HepG2 (cell line): Measurements from ENCODE around the gene C11orf68. TPM values are rescaled to one million over a fixed set of nuclear protein-coding genes. Genes with fewer than 3 reads are reported as not detected.

Experiments used
- HMG20A ChIP-seq: IDR thresholded peaks from 2 replicates; pipeline ENCODE4 v1.6.1; 2016; ENCODE audit warnings: borderline replicate concordance
- MLLT10 ChIP-seq: sonication (generic); formaldehyde crosslinking; IDR thresholded peaks from 2 replicates; pipeline ENCODE4 v1.4.0; 2020; ENCODE audit warnings: missing genetic modification reagents
- NFE2L2 ChIP-seq: fragments of 150-350 bp; IDR thresholded peaks from 2 replicates; pipeline ENCODE4 v1.6.1; 2014; ENCODE audit warnings: low read length
- SP5 ChIP-seq: IDR thresholded peaks from 2 replicates; pipeline ENCODE4 v1.6.1; 2016; ENCODE audit warnings: low read depth, borderline replicate concordance
- ZNF326 ChIP-seq: sonication (generic); formaldehyde crosslinking; IDR thresholded peaks from 2 replicates; pipeline ENCODE4 v1.4.0; 2020; ENCODE audit warnings: missing genetic modification reagents, borderline replicate concordance
- ZNF570 ChIP-seq: sonication (generic); formaldehyde crosslinking; IDR thresholded peaks from 2 replicates; pipeline ENCODE4 v1.4.0; 2020; ENCODE audit warnings: mild to moderate bottlenecking, missing genetic modification reagents, borderline replicate concordance
- ZNF788 ChIP-seq: sonication (generic); formaldehyde crosslinking; IDR thresholded peaks from 2 replicates; pipeline ENCODE4 v1.5.0; 2020; ENCODE audit warnings: mild to moderate bottlenecking, missing genetic modification reagents, borderline replicate concordance
- polyA plus RNA-seq, 8 experiments: library from polyadenylated mRNA; depleted of rRNA in 3 of 8; stranded (reverse) in 7 of 8; unstranded in 1 of 8; fragments of >200 nt; fragmentation: Illumina TruSeq in 4 of 8; extraction: Trizol in 4 of 8; gene quantifications; 2 replicates each; pipeline versions ENCODE4 v1.2.1 to v1.2.3, GENCODE V29; 2011 to 2016; ENCODE audit warnings: low read depth in 4 of 8, missing spikeins in 1 of 8, mixed read lengths in 1 of 8; ENCODE audit not compliant: insufficient read depth in 1 of 8
- total RNA-seq, 5 experiments: library from RNA; depleted of rRNA; stranded (reverse); fragments of >200 nt; fragmentation: Illumina TruSeq; extraction: Trizol; gene quantifications; 2 replicates each; pipeline ENCODE4 v1.2.3, GENCODE V29; 2016; ENCODE audit warnings: low read depth in 1 of 5
- TF ChIP-seq, protein P1 (sequence below): IDR thresholded peaks from 2 replicates; pipeline ENCODE4 v1.6.1; 2016; ENCODE audit warnings: low read depth
- TF ChIP-seq, protein P2 (sequence below): sonication (generic); formaldehyde crosslinking; conservative IDR thresholded peaks from 2 replicates; pipeline ENCODE4 v1.8.1; 2023; ENCODE audit warnings: missing genetic modification reagents
- TF ChIP-seq, protein P3 (sequence below): IDR thresholded peaks from 2 replicates; pipeline ENCODE4 v1.6.1; 2016; ENCODE audit warnings: low read depth, missing genetic modification reagents, missing compliant biosample characterization
- TF ChIP-seq, protein P4 (sequence below): sonication (generic); formaldehyde crosslinking; IDR thresholded peaks from 2 replicates; pipeline ENCODE4 v1.8.0; 2022; ENCODE audit warnings: mild to moderate bottlenecking, missing genetic modification reagents, borderline replicate concordance
- TF ChIP-seq, protein P5 (sequence below): IDR thresholded peaks from 2 replicates; pipeline ENCODE4 v1.6.1; 2018; ENCODE audit warnings: missing genetic modification reagents, mild to moderate bottlenecking, missing compliant biosample characterization

The C11orf68 gene
- total and polyA plus RNA-seq, 2 of the 13 experiments (the other 11 are each of a cell fraction or from before 2014, with no cell fraction given) = 8.4 to 28.3 TPM

DNA sequence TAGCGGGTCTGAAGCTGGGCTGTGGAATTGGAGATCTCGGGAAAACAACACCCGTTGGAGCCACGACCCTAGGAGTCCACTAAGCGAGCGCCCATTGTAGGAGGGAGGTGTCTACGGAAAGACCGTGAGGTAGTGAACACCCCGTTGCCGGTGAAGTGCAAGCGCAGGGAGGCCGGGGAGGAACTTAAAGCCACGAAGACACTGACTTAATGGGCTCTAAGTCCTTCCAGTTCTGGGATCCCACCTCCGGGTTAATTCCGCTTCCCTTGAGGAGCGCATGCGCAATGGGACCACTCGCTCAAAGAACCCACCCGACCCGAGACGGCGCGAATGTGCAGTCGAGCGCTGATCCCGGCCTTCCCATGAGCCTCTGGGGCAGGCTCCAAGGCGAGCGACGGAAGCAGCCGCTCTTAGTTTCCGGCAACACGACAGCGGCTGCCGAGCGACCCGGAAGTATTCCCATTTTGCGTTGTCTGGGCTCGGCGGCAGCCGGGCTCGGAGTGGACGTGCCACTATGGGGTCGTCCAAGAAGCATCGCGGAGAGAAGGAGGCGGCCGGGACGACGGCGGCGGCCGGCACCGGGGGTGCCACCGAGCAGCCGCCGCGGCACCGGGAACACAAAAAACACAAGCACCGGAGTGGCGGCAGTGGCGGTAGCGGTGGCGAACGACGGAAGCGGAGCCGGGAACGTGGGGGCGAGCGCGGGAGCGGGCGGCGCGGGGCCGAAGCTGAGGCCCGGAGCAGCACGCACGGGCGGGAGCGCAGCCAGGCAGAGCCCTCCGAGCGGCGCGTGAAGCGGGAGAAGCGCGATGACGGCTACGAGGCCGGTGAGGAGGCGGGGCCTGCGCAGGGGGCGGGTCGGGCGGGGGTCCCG, 42.6 kb upstream of the C11orf68 start, which contains the start of gene SART1 (continued):
- TF ChIP-seq, protein P1, sequence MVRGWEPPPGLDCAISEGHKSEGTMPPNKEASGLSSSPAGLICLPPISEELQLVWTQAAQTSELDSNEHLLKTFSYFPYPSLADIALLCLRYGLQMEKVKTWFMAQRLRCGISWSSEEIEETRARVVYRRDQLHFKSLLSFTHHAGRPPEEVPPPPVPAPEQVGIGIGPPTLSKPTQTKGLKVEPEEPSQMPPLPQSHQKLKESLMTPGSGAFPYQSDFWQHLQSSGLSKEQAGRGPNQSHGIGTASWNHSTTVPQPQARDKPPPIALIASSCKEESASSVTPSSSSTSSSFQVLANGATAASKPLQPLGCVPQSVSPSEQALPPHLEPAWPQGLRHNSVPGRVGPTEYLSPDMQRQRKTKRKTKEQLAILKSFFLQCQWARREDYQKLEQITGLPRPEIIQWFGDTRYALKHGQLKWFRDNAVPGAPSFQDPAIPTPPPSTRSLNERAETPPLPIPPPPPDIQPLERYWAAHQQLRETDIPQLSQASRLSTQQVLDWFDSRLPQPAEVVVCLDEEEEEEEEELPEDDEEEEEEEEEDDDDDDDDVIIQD (CRISPR knock-in tag) = 0 out of 2 replicates have a peak, but pooled peaks have one; percentile 18
- TF ChIP-seq, protein P2, sequence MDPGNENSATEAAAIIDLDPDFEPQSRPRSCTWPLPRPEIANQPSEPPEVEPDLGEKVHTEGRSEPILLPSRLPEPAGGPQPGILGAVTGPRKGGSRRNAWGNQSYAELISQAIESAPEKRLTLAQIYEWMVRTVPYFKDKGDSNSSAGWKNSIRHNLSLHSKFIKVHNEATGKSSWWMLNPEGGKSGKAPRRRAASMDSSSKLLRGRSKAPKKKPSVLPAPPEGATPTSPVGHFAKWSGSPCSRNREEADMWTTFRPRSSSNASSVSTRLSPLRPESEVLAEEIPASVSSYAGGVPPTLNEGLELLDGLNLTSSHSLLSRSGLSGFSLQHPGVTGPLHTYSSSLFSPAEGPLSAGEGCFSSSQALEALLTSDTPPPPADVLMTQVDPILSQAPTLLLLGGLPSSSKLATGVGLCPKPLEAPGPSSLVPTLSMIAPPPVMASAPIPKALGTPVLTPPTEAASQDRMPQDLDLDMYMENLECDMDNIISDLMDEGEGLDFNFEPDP (CRISPR knock-in tag) = no peak
- TF ChIP-seq, protein P3, sequence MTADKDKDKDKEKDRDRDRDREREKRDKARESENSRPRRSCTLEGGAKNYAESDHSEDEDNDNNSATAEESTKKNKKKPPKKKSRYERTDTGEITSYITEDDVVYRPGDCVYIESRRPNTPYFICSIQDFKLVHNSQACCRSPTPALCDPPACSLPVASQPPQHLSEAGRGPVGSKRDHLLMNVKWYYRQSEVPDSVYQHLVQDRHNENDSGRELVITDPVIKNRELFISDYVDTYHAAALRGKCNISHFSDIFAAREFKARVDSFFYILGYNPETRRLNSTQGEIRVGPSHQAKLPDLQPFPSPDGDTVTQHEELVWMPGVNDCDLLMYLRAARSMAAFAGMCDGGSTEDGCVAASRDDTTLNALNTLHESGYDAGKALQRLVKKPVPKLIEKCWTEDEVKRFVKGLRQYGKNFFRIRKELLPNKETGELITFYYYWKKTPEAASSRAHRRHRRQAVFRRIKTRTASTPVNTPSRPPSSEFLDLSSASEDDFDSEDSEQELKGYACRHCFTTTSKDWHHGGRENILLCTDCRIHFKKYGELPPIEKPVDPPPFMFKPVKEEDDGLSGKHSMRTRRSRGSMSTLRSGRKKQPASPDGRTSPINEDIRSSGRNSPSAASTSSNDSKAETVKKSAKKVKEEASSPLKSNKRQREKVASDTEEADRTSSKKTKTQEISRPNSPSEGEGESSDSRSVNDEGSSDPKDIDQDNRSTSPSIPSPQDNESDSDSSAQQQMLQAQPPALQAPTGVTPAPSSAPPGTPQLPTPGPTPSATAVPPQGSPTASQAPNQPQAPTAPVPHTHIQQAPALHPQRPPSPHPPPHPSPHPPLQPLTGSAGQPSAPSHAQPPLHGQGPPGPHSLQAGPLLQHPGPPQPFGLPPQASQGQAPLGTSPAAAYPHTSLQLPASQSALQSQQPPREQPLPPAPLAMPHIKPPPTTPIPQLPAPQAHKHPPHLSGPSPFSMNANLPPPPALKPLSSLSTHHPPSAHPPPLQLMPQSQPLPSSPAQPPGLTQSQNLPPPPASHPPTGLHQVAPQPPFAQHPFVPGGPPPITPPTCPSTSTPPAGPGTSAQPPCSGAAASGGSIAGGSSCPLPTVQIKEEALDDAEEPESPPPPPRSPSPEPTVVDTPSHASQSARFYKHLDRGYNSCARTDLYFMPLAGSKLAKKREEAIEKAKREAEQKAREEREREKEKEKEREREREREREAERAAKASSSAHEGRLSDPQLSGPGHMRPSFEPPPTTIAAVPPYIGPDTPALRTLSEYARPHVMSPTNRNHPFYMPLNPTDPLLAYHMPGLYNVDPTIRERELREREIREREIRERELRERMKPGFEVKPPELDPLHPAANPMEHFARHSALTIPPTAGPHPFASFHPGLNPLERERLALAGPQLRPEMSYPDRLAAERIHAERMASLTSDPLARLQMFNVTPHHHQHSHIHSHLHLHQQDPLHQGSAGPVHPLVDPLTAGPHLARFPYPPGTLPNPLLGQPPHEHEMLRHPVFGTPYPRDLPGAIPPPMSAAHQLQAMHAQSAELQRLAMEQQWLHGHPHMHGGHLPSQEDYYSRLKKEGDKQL = no peak
- TF ChIP-seq, protein P4, sequence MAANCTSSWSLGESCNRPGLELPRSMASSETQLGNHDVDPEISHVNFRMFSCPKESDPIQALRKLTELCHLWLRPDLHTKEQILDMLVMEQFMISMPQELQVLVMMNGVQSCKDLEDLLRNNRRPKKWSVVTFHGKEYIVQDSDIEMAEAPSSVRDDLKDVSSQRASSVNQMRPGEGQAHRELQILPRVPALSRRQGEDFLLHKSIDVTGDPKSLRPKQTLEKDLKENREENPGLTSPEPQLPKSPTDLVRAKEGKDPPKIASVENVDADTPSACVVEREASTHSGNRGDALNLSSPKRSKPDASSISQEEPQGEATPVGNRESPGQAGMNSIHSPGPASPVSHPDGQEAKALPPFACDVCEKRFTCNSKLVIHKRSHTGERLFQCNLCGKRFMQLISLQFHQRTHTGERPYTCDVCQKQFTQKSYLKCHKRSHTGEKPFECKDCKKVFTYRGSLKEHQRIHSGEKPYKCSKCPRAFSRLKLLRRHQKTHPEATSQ (CRISPR knock-in tag) = 0 out of 2 replicates have a peak, but pooled peaks have one; percentile 30
- TF ChIP-seq SP5 (CRISPR knock-in tag) (no peak; the same call in 1 of the 2 replicates), HMG20A (CRISPR knock-in tag) (no peak), ZNF570 (CRISPR knock-in tag) (no peak), MLLT10 (no peak), ZNF326 (CRISPR knock-in tag) (no peak), NFE2L2 (no peak), ZNF788 (peak; percentile 95; the same call in 1 of the 2 replicates)
- TF ChIP-seq, protein P5, sequence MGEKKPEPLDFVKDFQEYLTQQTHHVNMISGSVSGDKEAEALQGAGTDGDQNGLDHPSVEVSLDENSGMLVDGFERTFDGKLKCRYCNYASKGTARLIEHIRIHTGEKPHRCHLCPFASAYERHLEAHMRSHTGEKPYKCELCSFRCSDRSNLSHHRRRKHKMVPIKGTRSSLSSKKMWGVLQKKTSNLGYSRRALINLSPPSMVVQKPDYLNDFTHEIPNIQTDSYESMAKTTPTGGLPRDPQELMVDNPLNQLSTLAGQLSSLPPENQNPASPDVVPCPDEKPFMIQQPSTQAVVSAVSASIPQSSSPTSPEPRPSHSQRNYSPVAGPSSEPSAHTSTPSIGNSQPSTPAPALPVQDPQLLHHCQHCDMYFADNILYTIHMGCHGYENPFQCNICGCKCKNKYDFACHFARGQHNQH (CRISPR knock-in tag) = no peak; the same call in 1 of the 2 replicates
